Subcutaneous abdominal adipose tissue (tissue), 5 donors: ENCODE measurements around the gene CDCP1.

Source experiments
- H3K27ac ChIP-seq: one replicate; pipeline ENCODE4 v1.7.0; 2013; ENCODE audit warnings: low read depth, mild to moderate bottlenecking, inconsistent platforms, low read length, moderate library complexity
- H3K27me3 ChIP-seq, 5 donors: one replicate each; pipeline ENCODE4 v1.7.0; 2013; ENCODE audit warnings: low read length in 5 of 5, inconsistent platforms in 1 of 5; ENCODE audit not compliant: control insufficient read depth in 5 of 5, insufficient read depth in 4 of 5
- H3K36me3 ChIP-seq, 5 donors: one replicate each; pipeline ENCODE4 v1.7.0; 2013; ENCODE audit warnings: low read length in 5 of 5; ENCODE audit not compliant: control insufficient read depth in 5 of 5, insufficient read depth in 5 of 5
- H3K4me1 ChIP-seq, 5 donors: one replicate each; pipeline ENCODE4 v1.7.0; 2013; ENCODE audit warnings: low read length in 5 of 5, mild to moderate bottlenecking in 3 of 5, moderate library complexity in 1 of 5; ENCODE audit not compliant: control insufficient read depth in 5 of 5, insufficient read depth in 5 of 5
- H3K4me3 ChIP-seq, 5 donors: one replicate each; pipeline ENCODE4 v1.7.0; 2013; ENCODE audit warnings: low read length in 5 of 5, low read depth in 1 of 5
- H3K9ac ChIP-seq, 5 donors: one replicate each; pipeline ENCODE4 v1.7.0; 2013; ENCODE audit warnings: low read length in 5 of 5, mild to moderate bottlenecking in 4 of 5, moderate library complexity in 3 of 5
- H3K9me3 ChIP-seq, 5 donors: one replicate each; pipeline ENCODE4 v1.7.0; 2013; ENCODE audit warnings: low read length in 5 of 5; ENCODE audit not compliant: control insufficient read depth in 5 of 5
- donor health status: healthy.
- donor health status: healthy.
- donor health status: healthy.
- donor health status: healthy.
- donor health status: healthy.

CDCP1 gene

DNA sequence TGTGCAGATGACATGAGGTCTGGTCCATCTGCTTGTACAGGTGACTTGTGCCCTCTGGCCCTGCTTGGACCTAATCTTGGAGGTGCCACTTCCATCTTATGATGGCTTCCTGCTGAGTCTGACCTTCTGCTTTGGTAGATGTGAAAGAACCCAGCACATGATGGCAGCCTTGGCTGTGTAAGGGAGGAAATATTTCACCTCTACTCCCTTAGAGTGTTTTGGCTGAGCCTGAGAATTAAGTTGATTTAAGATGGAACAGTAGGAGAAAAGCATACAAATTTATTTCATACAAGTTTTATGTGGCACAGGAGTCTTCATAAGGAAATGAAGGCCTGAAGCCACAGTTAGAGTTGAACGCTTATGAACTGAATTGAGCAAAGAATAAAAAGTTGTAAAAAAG is 27.6 kb upstream of the CDCP1 start:
- peaks cover 0 to 6% (median 0%) of the 10 kb centered on the region in 5 donors for H3K4me1 ChIP-seq
- no peak overlapping the region for H3K4me3 ChIP-seq

DNA sequence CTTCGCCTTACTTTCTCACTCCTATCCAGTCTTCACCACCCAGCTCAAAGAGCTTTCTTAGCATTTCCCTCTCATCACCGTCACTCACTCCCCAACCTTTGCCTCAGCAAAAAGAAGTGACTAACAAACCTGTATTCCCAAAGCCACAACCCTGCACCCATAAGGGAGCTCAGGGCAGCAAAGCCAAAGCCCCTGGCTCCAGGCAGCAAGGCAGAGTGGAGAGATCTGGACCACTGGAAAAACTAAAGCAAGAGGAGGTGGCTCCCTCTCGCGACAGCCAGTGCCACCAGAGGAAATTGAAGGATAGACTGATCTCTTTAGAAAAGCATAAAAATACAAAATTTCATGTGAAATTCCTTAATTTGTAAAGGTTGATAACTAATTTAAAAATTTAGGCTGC is 25.1 kb upstream of the CDCP1 start:
- Histone ChIP-seq H3K9ac (no peak overlapping the region), H3K9me3 (no peaks in the 10 kb centered on the region), H3K27ac (no peak overlapping the region), H3K36me3 (no peaks in the 10 kb centered on the region), H3K4me3 (no peak overlapping the region), H3K4me1 (peaks cover 0 to 18% (median 3%) of the 10 kb centered on the region in 5 donors), H3K27me3 (peaks cover 0 to 10% (median 0%) of the 10 kb centered on the region in 5 donors)

More for the DNA sequence above, 27.6 kb upstream of the CDCP1 start:
- H3K9me3 ChIP-seq: no peaks in the 10 kb centered on the region
- H3K27me3 ChIP-seq: peaks cover 0 to 5% (median 0%) of the 10 kb centered on the region in 5 donors
- H3K36me3 ChIP-seq: no peaks in the 10 kb centered on the region
- no peak overlapping the region for H3K27ac ChIP-seq
- no peak overlapping the region for H3K9ac ChIP-seq

DNA sequence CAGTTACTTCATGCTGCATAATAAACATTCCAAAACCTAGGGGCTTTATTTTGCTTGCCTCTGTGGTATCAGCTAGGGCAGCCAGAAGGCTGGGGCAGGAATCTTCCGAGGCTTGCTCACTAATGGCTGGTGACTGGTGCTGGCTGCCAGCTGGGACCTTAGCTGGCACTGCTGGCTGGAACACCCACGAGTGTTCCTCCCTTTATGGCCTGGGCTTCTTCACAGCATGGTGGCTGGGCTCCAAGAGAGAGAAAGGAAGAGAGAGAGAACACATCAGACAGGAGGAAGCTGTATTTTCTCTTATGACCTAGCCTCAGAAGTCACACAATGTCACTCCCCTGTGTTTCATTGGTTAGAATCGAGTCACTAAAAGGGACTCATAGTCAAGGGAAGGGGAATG is 23.9 kb upstream of the CDCP1 start:
- no peaks in the 10 kb centered on the region for H3K9me3 ChIP-seq
- H3K27ac ChIP-seq: no peak overlapping the region
- no peaks in the 10 kb centered on the region for H3K36me3 ChIP-seq
- peaks cover 0 to 10% (median 0%) of the 10 kb centered on the region in 5 donors for H3K27me3 ChIP-seq
- H3K4me3 ChIP-seq: no peak overlapping the region
- peaks cover 0 to 18% (median 3%) of the 10 kb centered on the region in 5 donors for H3K4me1 ChIP-seq
- H3K9ac ChIP-seq: peak overlapping the region in 1 of 5 donors; percentile 28

DNA sequence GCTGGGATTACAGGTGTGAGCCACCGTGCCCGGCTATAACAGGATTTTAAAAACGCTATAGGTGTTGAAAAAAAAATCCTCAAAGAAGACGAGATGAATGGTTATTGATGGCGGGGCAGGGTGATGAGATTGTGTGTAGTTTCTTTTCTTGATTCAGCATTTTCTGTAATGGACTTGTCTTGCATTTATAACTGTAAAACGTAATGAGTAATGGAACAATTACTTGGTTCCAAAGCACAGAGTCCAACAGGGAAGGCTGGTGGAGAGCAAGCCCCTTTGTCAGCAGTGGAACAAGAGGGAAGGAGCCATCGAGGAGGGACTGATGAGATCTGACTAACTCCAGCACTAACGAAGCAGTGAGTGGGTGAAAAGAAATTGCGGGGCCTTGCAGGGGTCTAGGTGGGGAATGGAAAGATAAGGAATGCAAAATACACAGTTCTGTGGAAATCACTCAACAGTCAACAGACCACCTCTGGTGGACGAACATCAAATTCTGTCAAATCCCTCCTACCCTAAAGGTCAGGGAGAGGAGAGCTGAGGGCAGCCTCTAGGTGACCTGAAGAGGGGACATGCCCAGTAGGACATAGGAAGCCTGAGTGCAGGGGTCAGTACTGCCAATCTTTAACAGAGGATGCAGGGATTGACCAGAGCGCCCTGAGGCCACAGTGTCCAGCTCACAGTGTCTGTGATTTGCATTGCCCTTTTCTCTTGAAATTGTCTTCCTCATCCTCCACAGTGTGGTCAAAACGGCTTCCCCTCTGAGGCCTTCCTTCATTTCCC is 23.1 kb upstream of the CDCP1 start:
- peaks cover 0 to 10% (median 0%) of the 10 kb centered on the region in 5 donors for H3K27me3 ChIP-seq
- peaks cover 0 to 18% (median 3%) of the 10 kb centered on the region in 5 donors for H3K4me1 ChIP-seq
- H3K27ac ChIP-seq: no peak overlapping the region
- no peaks in the 10 kb centered on the region for H3K36me3 ChIP-seq
- H3K9ac ChIP-seq: peak overlapping the region in 1 of 5 donors; percentile 28
- H3K9me3 ChIP-seq: no peaks in the 10 kb centered on the region
- no peak overlapping the region for H3K4me3 ChIP-seq

DNA sequence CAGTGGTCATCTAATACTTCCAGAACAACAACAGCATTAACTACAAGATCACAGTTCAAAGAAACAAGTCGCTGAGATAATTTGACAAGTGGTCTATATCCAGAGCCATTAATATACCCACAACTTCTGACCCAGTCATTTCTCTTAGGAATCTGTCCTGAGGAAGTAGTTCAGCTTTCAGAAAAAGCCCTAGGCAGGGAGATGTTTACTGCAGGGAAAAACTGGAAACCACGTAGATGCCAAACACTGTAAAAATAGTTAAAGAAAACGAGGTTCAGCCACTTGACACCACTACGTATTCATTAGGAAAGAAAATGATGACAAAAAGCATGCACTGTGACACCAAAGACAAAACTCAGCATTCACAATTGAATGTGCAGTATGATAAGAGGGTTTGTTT is 22.3 kb upstream of the CDCP1 start:
- no peak overlapping the region for H3K27ac ChIP-seq
- no peak overlapping the region for H3K9ac ChIP-seq
- H3K36me3 ChIP-seq: no peaks in the 10 kb centered on the region
- H3K4me3 ChIP-seq: no peak overlapping the region
- H3K27me3 ChIP-seq: peaks cover 0 to 10% (median 0%) of the 10 kb centered on the region in 5 donors
- no peaks in the 10 kb centered on the region for H3K9me3 ChIP-seq
- H3K4me1 ChIP-seq: peaks cover 0 to 18% (median 3%) of the 10 kb centered on the region in 5 donors

DNA sequence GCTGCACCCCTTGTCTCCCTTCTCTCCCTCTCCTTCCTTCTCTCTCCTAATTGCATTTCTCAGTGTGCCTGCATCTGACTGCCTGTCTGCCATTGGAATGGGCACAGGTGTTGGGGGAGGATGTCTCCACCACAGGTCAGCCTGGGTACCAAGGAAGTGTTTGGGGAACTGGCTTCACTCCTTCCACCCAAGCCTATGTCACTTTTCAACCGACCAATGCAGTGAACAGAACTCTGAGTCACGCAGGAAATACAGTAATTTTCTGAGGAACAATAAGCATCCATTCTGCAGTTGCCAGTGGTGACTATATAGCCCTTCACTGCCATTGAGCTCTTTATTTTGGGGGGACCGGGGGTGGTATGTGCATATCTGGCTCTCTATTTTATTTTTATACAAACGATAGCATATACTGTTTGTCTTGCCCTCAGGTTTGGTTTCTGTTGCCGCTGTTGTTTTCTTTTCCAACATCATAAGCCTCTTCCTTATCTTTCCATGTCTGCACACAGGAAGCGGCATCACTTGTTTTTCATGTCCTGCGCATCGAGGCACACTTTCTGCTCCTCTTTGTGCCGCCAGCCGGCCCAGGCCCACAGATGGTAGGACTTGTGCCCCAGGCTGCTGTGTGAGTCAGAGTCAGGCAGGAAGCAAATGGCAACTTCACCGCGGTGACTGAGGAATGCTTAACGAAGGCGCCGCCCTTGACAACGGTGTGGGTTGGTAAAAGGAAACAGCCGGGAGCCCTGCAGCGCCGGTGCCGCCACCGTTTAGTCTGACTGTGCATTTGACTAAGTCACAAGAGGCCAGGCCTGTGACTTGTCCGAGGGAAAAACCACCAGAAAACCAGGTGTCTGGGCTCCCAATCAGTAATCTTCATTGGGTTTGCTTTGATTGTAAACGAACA is 21.1 kb upstream of the CDCP1 start:
- peaks cover 0 to 10% (median 0%) of the 10 kb centered on the region in 5 donors for H3K27me3 ChIP-seq
- peaks cover 0 to 18% (median 3%) of the 10 kb centered on the region in 5 donors for H3K4me1 ChIP-seq
- H3K9ac ChIP-seq: no peak overlapping the region
- H3K4me3 ChIP-seq: peak overlapping the region in 1 of 5 donors; percentile 4
- H3K36me3 ChIP-seq: no peaks in the 10 kb centered on the region
- no peak overlapping the region for H3K27ac ChIP-seq
- H3K9me3 ChIP-seq: no peaks in the 10 kb centered on the region

DNA sequence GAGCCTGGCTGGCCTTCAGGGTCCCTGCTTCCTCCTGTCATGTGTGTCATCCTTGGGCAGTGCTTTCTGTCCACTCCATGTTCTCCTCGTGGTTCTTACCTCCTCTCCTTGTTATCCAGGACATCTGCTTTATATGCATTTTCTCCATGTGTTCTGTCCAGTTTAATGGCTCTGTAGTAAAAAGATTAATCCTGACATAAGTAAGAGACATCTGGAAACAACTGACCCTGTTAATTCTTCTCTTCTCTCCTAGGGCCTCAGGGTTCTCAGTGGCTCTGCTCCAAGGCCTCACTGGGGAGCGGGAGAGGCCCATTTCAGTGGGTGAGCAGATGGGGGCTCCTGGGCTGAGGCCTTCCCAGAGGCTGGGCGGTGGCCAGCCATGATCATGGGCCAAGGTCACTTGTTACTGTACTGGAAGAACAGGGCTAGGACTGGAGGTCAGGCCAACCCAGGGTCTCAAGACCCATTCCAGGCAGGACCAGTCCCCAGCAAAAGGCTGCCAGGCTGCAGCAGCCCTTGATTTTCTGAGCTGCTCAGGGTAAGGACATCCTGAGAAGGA is 20.2 kb upstream of the CDCP1 start:
- Histone ChIP-seq H3K4me1 (peaks cover 0 to 18% (median 3%) of the 10 kb centered on the region in 5 donors), H3K9me3 (no peaks in the 10 kb centered on the region), H3K27ac (no peak overlapping the region), H3K4me3 (no peak overlapping the region), H3K27me3 (peaks cover 0 to 10% (median 0%) of the 10 kb centered on the region in 5 donors), H3K36me3 (no peaks in the 10 kb centered on the region), H3K9ac (no peak overlapping the region)

DNA sequence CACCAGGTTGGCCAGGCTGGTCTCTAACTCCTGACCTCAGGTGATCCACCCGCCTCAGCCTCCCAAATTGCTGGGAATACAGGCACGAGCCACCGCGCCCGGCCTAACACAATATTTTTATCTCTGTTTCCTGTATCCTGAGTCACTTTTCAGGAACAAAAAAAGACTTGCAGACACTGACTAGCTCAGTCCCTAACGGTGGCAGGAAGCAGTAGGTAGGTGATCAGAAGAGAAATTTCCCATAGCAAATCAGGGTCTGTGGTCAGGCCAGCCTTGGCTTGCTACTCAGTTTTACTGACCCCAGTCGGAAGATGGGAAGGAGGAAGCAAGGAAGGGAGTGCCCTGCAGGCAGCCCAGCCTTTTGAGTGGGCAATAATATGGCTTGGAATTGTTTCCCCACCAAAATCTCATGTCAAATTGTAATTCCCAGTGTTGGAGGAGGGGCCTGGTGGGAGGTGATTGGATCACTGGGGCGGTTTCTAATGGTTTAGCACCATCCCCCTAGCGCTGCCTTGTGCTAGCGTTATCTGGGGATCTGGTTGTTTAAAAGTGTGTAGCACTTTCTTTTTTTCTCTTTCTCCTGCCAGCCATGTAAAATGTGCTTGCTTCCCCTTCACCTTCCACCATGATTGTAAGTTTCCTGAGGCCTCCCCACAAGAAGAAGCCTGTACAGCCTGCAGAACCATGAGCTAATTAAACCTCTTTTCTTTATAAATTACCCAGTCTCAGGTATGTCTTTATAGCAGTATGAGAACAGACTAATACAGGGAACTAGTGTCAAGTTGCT is 19.5 kb upstream of the CDCP1 start:
- Histone ChIP-seq H3K4me1 (peaks cover 0 to 18% (median 3%) of the 10 kb centered on the region in 5 donors), H3K27me3 (peaks cover 0 to 10% (median 0%) of the 10 kb centered on the region in 5 donors), H3K9ac (no peak overlapping the region), H3K9me3 (no peaks in the 10 kb centered on the region), H3K4me3 (no peak overlapping the region), H3K27ac (no peak overlapping the region), H3K36me3 (no peaks in the 10 kb centered on the region)

DNA sequence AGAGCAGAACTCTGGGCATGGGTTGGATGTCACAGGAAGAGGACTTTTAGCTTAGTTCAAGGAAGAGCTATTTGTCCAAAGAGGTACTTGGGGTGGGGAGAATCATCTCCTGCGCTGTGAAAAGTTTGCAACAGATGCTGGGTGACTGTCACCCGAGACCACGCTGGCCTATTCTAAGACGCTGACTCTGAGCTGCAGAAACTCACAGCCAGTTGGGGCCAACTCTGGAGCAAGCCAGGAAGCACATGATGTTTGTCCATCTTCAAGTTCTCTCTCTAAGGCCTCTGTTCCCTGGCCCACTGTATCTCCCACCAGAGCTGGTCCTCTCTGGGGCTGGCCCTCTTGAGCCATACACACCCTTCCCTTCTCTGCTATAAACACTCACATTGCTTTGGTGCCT is 17.9 kb upstream of the CDCP1 start:
- Histone ChIP-seq H3K9ac (no peak overlapping the region), H3K4me3 (no peak overlapping the region), H3K36me3 (no peaks in the 10 kb centered on the region), H3K27ac (no peak overlapping the region), H3K9me3 (no peaks in the 10 kb centered on the region), H3K27me3 (peaks cover 0 to 5% (median 0%) of the 10 kb centered on the region in 5 donors), H3K4me1 (peaks cover 0 to 12% (median 0%) of the 10 kb centered on the region in 5 donors)
